ENCODE data around the gene PKP4.

GRCh38 chr2:158677542-158677941 lies 220.8 kb downstream of the PKP4 start:
- TF ChIP-seq CTCF (conservative IDR thresholded peaks at IDR 0.05 in 1 of 2, IDR thresholded peaks at IDR 0.05 in 1 of 2; ENCODE audit: extremely low read depth in 1 of 2, insufficient read depth in 1 of 2, low read depth in 1 of 2, low read length in 2 of 2) (no peak), EZH2 (IDR thresholded peaks at IDR 0.05; ENCODE audit: borderline replicate concordance, low read length) (no peak)
